ENCODE measurements around the gene PELI3. TPM values are rescaled to one million over a fixed set of nuclear protein-coding genes. Genes with fewer than 3 reads are reported as not detected.

The PELI3 gene
- total RNA-seq, 1 donor from 2014 or later = 15.5 TPM

- no peaks in the 10 kb centered on the region for H3K27me3 ChIP-seq
- H3K36me3 ChIP-seq = peaks cover 53% of the 10 kb centered on the region
- no peaks in the 10 kb centered on the region for H3K4me1 ChIP-seq
- H3K4me3 ChIP-seq = no peak overlapping the region
- ATAC-seq (no peak), DNase-seq (no peak)
- H3K9me3 ChIP-seq = no peaks in the 10 kb centered on the region
- intact Hi-C loops (cut with DNase I) = no loop called here
- no peak overlapping the region for H3K27ac ChIP-seq
- peak; percentile 16 for TF ChIP-seq CTCF (IDR thresholded peaks at IDR 0.05)
Measured at GRCh38 chr11:66491315-66491935, 24.7 kb downstream of the PELI3 start.

- peaks cover 56% of the 10 kb centered on the region for H3K36me3 ChIP-seq
- no peaks in the 10 kb centered on the region for H3K27me3 ChIP-seq
- DNase-seq = no peak
- no peaks in the 10 kb centered on the region for H3K4me1 ChIP-seq
- intact Hi-C loops (cut with DNase I) = no loop called here
- no peak for TF ChIP-seq CTCF (IDR thresholded peaks at IDR 0.05)
- no peaks in the 10 kb centered on the region for H3K9me3 ChIP-seq
- ATAC-seq = no peak
- no peak overlapping the region for H3K27ac ChIP-seq
- no peak overlapping the region for H3K4me3 ChIP-seq
Measured at GRCh38 chr11:66492161-66492865, 25.6 kb downstream of the PELI3 start.

- Histone ChIP-seq H3K27ac (no peak overlapping the region), H3K4me1 (no peaks in the 10 kb centered on the region), H3K9me3 (no peaks in the 10 kb centered on the region), H3K36me3 (peaks cover 55% of the 10 kb centered on the region), H3K4me3 (no peak overlapping the region), H3K27me3 (no peaks in the 10 kb centered on the region)
- no peak for DNase-seq
- intact Hi-C loops (cut with DNase I) = no loop called here
- TF ChIP-seq CTCF (IDR thresholded peaks at IDR 0.05) = no peak
- no peak for ATAC-seq
Measured at GRCh38 chr11:66493130-66493529, 26.4 kb downstream of the PELI3 start.

GRCh38 chr11:66494458-66494857, 27.8 kb downstream of the PELI3 start:
- ATAC-seq = no peak
- peaks cover 56% of the 10 kb centered on the region for H3K36me3 ChIP-seq
- H3K9me3 ChIP-seq = no peaks in the 10 kb centered on the region
- no peak for DNase-seq
- intact Hi-C loops (cut with DNase I) = no loop called here
- no peaks in the 10 kb centered on the region for H3K27me3 ChIP-seq
- H3K27ac ChIP-seq = no peak overlapping the region
- H3K4me3 ChIP-seq = no peak overlapping the region
- no peak for TF ChIP-seq CTCF (IDR thresholded peaks at IDR 0.05)
- H3K4me1 ChIP-seq = no peaks in the 10 kb centered on the region

GRCh38 chr11:66494935-66495334, 28.2 kb downstream of the PELI3 start:
- intact Hi-C loops (cut with DNase I) = no loop called here
- H3K4me1 ChIP-seq = no peaks in the 10 kb centered on the region
- no peak overlapping the region for H3K4me3 ChIP-seq
- ATAC-seq (no peak), DNase-seq (no peak)
- TF ChIP-seq CTCF (IDR thresholded peaks at IDR 0.05) = no peak
- H3K9me3 ChIP-seq = no peaks in the 10 kb centered on the region
- no peak overlapping the region for H3K27ac ChIP-seq
- H3K27me3 ChIP-seq = no peaks in the 10 kb centered on the region
- peaks cover 56% of the 10 kb centered on the region for H3K36me3 ChIP-seq
